HCT116 (cell line): Measurements from ENCODE around the gene FTSJ3. TPM values are rescaled to one million over a fixed set of nuclear protein-coding genes. Genes with fewer than 3 reads are reported as not detected.
A peak's percentile ranks its signal among the peaks of the same experiment; 100 is the strongest.

Experiments
- ATAC-seq: fragments of 200-7000 bp; cut with Tn5 transposase; 2 replicates; pipeline ENCODE4 v1.9.1; 2020; ENCODE audit warnings: mild to moderate bottlenecking, moderate library complexity
- BruUV-seq: library from RNA; stranded (reverse); fragments of 400-500 nt; replicated peaks from 2 replicates; lab custom pipeline; 2021; lab: Mats Ljungman, UMichigan
- CTCF ChIA-PET: fragments of 300-600 bp; sonication (Branson Sonifier 250); formaldehyde crosslinking; loops from one replicate; lab custom pipeline; 2021; ENCODE audit warnings: antibody characterized with exemption; lab: Charles Lee
- POLR2A ChIA-PET: fragments of 300-600, 350-600 bp; sonication (Branson Sonifier 250); formaldehyde crosslinking; loops from one replicate; lab custom pipeline; 2021; ENCODE audit warnings: antibody characterized with exemption; lab: Charles Lee
- RAD21 ChIA-PET, 2 experiments: fragments of 300-600 bp; sonication (Branson Sonifier 250); formaldehyde crosslinking; loops; one replicate each; lab custom pipeline; 2023; ENCODE audit warnings: low total read pairs in 2 of 2; ENCODE audit not compliant: uncharacterized antibody in 2 of 2, unreplicated experiment in 2 of 2, low non-redundant PET in 1 of 2; lab: Charles Lee
- DNase-seq: peaks from one replicate; pipeline ENCODE4 v3.0.0-alpha.2; 2010; ENCODE audit warnings: low read depth, low spot score
- H2AFZ ChIP-seq: fragments of 200-600 bp; shearing (Covaris generic), sonication (generic); 2 replicates; pipeline ENCODE4 v1.6.1; 2017; ENCODE audit warnings: low read depth, mixed run types, mixed read lengths, antibody characterized with exemption, low read length; ENCODE audit not compliant: poor library complexity, severe bottlenecking
- H3K27ac ChIP-seq: 2 replicates; pipeline ENCODE4 v1.5.1; 2012; ENCODE audit warnings: low read depth, low read length
- H3K27me3 ChIP-seq: fragments of 200-600 bp; sonication (generic); 2 replicates; pipeline ENCODE4 v1.6.1; 2016; ENCODE audit warnings: mixed run types, low read length, mixed read lengths; ENCODE audit not compliant: insufficient read depth
- H3K36me3 ChIP-seq, 2 experiments: fragments of 200-500 bp in 1 of 2; fragments of 200-600 bp in 1 of 2; sonication (Bioruptor generic) in 1 of 2; sonication (generic) in 1 of 2; 2 replicates each; pipeline versions ENCODE4 v1.5.1 to v1.6.1; 2014 to 2016; ENCODE audit warnings: low read length in 2 of 2, inconsistent platforms in 1 of 2, mixed read lengths in 1 of 2, mixed run types in 1 of 2; ENCODE audit not compliant: insufficient read depth in 2 of 2, control insufficient read depth in 1 of 2
- H3K4me1 ChIP-seq, 2 experiments: fragments of 200-600 bp in 1 of 2; sonication (generic) in 1 of 2; 2 replicates each; pipeline versions ENCODE4 v1.5.1 to v1.6.1; 2012 to 2017; ENCODE audit warnings: low read length in 2 of 2, inconsistent platforms in 1 of 2, mild to moderate bottlenecking in 1 of 2, mixed read lengths in 1 of 2, mixed run types in 1 of 2, moderate library complexity in 1 of 2; ENCODE audit not compliant: insufficient read depth in 2 of 2, control insufficient read depth in 1 of 2
- H3K4me2 ChIP-seq: fragments of 200-600 bp; sonication (generic); 2 replicates; pipeline ENCODE4 v1.6.1; 2017; ENCODE audit warnings: mixed run types, low read length, mixed read lengths
- H3K4me3 ChIP-seq, 2 experiments: fragments of 200-600 bp in 1 of 2; sonication (generic) in 1 of 2; replicated peaks in 1 of 2; 2 replicates each; pipeline ENCODE4 v1.5.1; 2011 to 2016; ENCODE audit warnings: low read length in 2 of 2, control low read depth in 1 of 2, low read depth in 1 of 2, mild to moderate bottlenecking in 1 of 2, mixed read lengths in 1 of 2, mixed run types in 1 of 2
- H3K79me2 ChIP-seq: fragments of 200-600 bp; sonication (generic); 2 replicates; pipeline ENCODE4 v1.6.1; 2017; ENCODE audit warnings: mild to moderate bottlenecking, mixed run types, low read length, moderate library complexity, mixed read lengths; ENCODE audit not compliant: insufficient read depth
- H3K9ac ChIP-seq: fragments of 200-600 bp; sonication (generic); 2 replicates; pipeline ENCODE4 v1.6.1; 2016; ENCODE audit warnings: low read length, mixed read lengths
- H3K9me2 ChIP-seq: fragments of 200-600 bp; sonication (generic), shearing (Covaris generic); 2 replicates; pipeline ENCODE4 v1.6.1; 2017; ENCODE audit warnings: mixed run types, mild to moderate bottlenecking, moderate library complexity; ENCODE audit not compliant: insufficient read depth
- H3K9me3 ChIP-seq, 2 experiments: fragments of 200-500 bp in 1 of 2; fragments of 200-600 bp in 1 of 2; sonication (Bioruptor generic) in 1 of 2; sonication (generic) in 1 of 2; 2 replicates each; pipeline ENCODE4 v1.6.1; 2014 to 2017; ENCODE audit warnings: low read length in 2 of 2, mixed read lengths in 2 of 2, inconsistent platforms in 1 of 2, low read depth in 1 of 2, mild to moderate bottlenecking in 1 of 2, mixed run types in 1 of 2, moderate library complexity in 1 of 2; ENCODE audit not compliant: control insufficient read depth in 1 of 2, insufficient read depth in 1 of 2
- H4K20me1 ChIP-seq: fragments of 200-600 bp; sonication (generic), shearing (Covaris generic); 2 replicates; pipeline ENCODE4 v1.6.1; 2017; ENCODE audit warnings: mixed run types, mild to moderate bottlenecking, moderate library complexity; ENCODE audit not compliant: insufficient read depth
- ATF3 ChIP-seq: IDR thresholded peaks from 2 replicates; pipeline ENCODE4 v1.6.1; 2012
- CBX3 ChIP-seq: IDR thresholded peaks from 2 replicates; pipeline ENCODE4 v1.6.1; 2012; ENCODE audit warnings: low read depth
- CTCF ChIP-seq, 3 experiments: fragments of 200-600 bp in 1 of 3; sonication (generic) in 1 of 3; IDR thresholded peaks in 2 of 3; conservative IDR thresholded peaks in 1 of 3; 2 replicates each; pipeline ENCODE4 v1.5.1; 2012 to 2017; ENCODE audit warnings: low read depth in 2 of 3, low read length in 2 of 3, antibody characterized with exemption in 1 of 3, borderline replicate concordance in 1 of 3, control low read depth in 1 of 3, mild to moderate bottlenecking in 1 of 3, mixed read lengths in 1 of 3, mixed run types in 1 of 3, moderate library complexity in 1 of 3; ENCODE audit not compliant: insufficient read depth in 1 of 3
- EGR1 ChIP-seq: IDR thresholded peaks from 2 replicates; pipeline ENCODE4 v1.6.1; 2012; ENCODE audit warnings: low read depth
- ELF1 ChIP-seq: IDR thresholded peaks from 2 replicates; pipeline ENCODE4 v1.6.1; 2012; ENCODE audit warnings: low read depth, borderline replicate concordance
- EZH2phosphoT487 ChIP-seq: fragments of 200-600 bp; IDR thresholded peaks from 2 replicates; pipeline ENCODE4 v1.6.1; 2018; ENCODE audit warnings: antibody characterized with exemption, borderline replicate concordance
- JUND ChIP-seq: IDR thresholded peaks from 2 replicates; pipeline ENCODE4 v1.6.1; 2012
- MAX ChIP-seq: IDR thresholded peaks from 2 replicates; pipeline ENCODE4 v1.6.1; 2012
- POLR2A ChIP-seq: IDR thresholded peaks from 2 replicates; pipeline ENCODE4 v1.7.0; 2011; ENCODE audit warnings: borderline replicate concordance; ENCODE audit not compliant: insufficient read depth, insufficient read length; ENCODE audit errors: extremely low read depth
- POLR2AphosphoS5 ChIP-seq: IDR thresholded peaks from 2 replicates; pipeline ENCODE4 v1.6.1; 2011; ENCODE audit warnings: mild to moderate bottlenecking, low read depth, low read length, moderate library complexity
- SRF ChIP-seq: IDR thresholded peaks from 2 replicates; pipeline ENCODE4 v1.6.1; 2012; ENCODE audit warnings: low read depth
- ZFX ChIP-seq: fragments of 450-650 bp; IDR thresholded peaks from 2 replicates; pipeline ENCODE4 v1.6.1; 2017
- intact Hi-C: fragments of 100-400 bp; cut with micrococcal nuclease; formaldehyde crosslinking; loops from 2 replicates; pipeline ENCODE4 v1.10.0; 2022
- total RNA-seq: library from RNA; stranded (reverse); gene quantifications from one replicate; pipeline ENCODE4 v1.2.1, GENCODE V29; 2021; ENCODE audit not compliant: unreplicated experiment
- TF ChIP-seq, protein P1 (sequence below): IDR thresholded peaks from 2 replicates; pipeline ENCODE4 v1.6.1; 2012; ENCODE audit warnings: low read depth

FTSJ3 gene
- total RNA-seq, 1 experiment from 2014 or later, result 70.9 TPM

- Histone ChIP-seq H3K4me2 (no peak overlapping the region), H3K4me1 (peaks cover 6 to 19% of the 10 kb centered on the region in 2 experiments), H2AFZ (no peak overlapping the region), H3K4me3 (no peak overlapping the region), H3K9me3 (no peaks in the 10 kb centered on the region), H3K79me2 (peaks cover 63% of the 10 kb centered on the region), H3K9ac (no peak overlapping the region), H3K27me3 (no peaks in the 10 kb centered on the region), H3K9me2 (no peaks in the 10 kb centered on the region), H3K36me3 (peaks cover 59 to 85% of the 10 kb centered on the region in 2 experiments), H4K20me1 (no peaks in the 10 kb centered on the region), H3K27ac (peak overlapping the region; percentile 15; the same call in 1 of the 2 replicates)
- POLR2A ChIA-PET, result no interaction called here
- intact Hi-C loops, result no loop called here
- TF ChIP-seq POLR2AphosphoS5 (no peak), EGR1 (no peak), CBX3 (no peak), ATF3 (no peak), POLR2A (no peak)
- RAD21 ChIA-PET, result no interaction called here
- ATAC-seq (no peak), DNase-seq (no peak)
- CTCF ChIA-PET, result interaction anchor here (1.3 kb wide), 1 partner anchor 11 kb away, joined by 3 read pairs; no protein-coding TSS in a partner anchor
- no TSS peak for BruUV-seq
These were observed 4.6 kb upstream of the FTSJ3 start for GRCh38 chr17:63832014-63832413.

GRCh38 chr17:63831505-63831904, 4.0 kb upstream of the FTSJ3 start:
- BruUV-seq, result no TSS peak
- RAD21 ChIA-PET, result no interaction called here
- CTCF ChIA-PET, result interaction anchor here (1.3 kb wide), 1 partner anchor 12 kb away, joined by 3 read pairs; no protein-coding TSS in a partner anchor
- Histone ChIP-seq H4K20me1 (no peaks in the 10 kb centered on the region), H3K27ac (no peak overlapping the region), H3K4me2 (no peak overlapping the region), H3K27me3 (no peaks in the 10 kb centered on the region), H3K36me3 (peaks cover 54 to 80% of the 10 kb centered on the region in 2 experiments), H3K4me1 (peaks cover 6 to 19% of the 10 kb centered on the region in 2 experiments), H3K4me3 (no peak overlapping the region), H3K79me2 (peaks cover 62% of the 10 kb centered on the region), H2AFZ (no peak overlapping the region), H3K9me3 (no peaks in the 10 kb centered on the region), H3K9me2 (no peaks in the 10 kb centered on the region), H3K9ac (no peak overlapping the region)
- ATAC-seq (no peak), DNase-seq (no peak)
- POLR2A ChIA-PET, result interaction anchor here (0.9 kb wide), 1 partner anchor 9 kb away, joined by 3 read pairs; no protein-coding TSS in a partner anchor
- no peak for TF ChIP-seq EGR1
- no peak for TF ChIP-seq ELF1
- no peak for TF ChIP-seq EZH2phosphoT487
- no peak for TF ChIP-seq ZFX
- no peak for TF ChIP-seq CTCF (IDR thresholded peaks at IDR 0.05 in 2 of 3, conservative IDR thresholded peaks at IDR 0.05 in 1 of 3; ENCODE audit: borderline replicate concordance in 1 of 3, insufficient read depth in 1 of 3, low read depth in 2 of 3, low read length in 2 of 3)
- TF ChIP-seq MAX, result no peak
- no peak for TF ChIP-seq JUND
- TF ChIP-seq, protein P1, sequence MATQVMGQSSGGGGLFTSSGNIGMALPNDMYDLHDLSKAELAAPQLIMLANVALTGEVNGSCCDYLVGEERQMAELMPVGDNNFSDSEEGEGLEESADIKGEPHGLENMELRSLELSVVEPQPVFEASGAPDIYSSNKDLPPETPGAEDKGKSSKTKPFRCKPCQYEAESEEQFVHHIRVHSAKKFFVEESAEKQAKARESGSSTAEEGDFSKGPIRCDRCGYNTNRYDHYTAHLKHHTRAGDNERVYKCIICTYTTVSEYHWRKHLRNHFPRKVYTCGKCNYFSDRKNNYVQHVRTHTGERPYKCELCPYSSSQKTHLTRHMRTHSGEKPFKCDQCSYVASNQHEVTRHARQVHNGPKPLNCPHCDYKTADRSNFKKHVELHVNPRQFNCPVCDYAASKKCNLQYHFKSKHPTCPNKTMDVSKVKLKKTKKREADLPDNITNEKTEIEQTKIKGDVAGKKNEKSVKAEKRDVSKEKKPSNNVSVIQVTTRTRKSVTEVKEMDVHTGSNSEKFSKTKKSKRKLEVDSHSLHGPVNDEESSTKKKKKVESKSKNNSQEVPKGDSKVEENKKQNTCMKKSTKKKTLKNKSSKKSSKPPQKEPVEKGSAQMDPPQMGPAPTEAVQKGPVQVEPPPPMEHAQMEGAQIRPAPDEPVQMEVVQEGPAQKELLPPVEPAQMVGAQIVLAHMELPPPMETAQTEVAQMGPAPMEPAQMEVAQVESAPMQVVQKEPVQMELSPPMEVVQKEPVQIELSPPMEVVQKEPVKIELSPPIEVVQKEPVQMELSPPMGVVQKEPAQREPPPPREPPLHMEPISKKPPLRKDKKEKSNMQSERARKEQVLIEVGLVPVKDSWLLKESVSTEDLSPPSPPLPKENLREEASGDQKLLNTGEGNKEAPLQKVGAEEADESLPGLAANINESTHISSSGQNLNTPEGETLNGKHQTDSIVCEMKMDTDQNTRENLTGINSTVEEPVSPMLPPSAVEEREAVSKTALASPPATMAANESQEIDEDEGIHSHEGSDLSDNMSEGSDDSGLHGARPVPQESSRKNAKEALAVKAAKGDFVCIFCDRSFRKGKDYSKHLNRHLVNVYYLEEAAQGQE, result no peak
- no peak for TF ChIP-seq SRF
- intact Hi-C loops, result no loop called here
